Thoracic aorta (tissue), 2 donors: ENCODE data around the gene BMPR1A. TPM values are rescaled to one million over a fixed set of nuclear protein-coding genes. Genes with fewer than 3 reads are reported as not detected.
A peak's percentile ranks its signal among the peaks of the same experiment; 100 is the strongest.

Experiments used
- ATAC-seq: fragments of 150-250 bp; one replicate; pipeline ENCODE4 v1.8.0; 2017; ENCODE audit warnings: low read depth; ENCODE audit not compliant: insufficient number of reproducible peaks, low FRiP score
- DNase-seq: peaks from one replicate; pipeline ENCODE4 v3.0.0-alpha.2; 2020; ENCODE audit warnings: low spot score
- H3K27ac ChIP-seq, 2 donors: fragments of 200-600 bp; sonication (generic); 1 replicate in 1 of 2; 2 replicates in 1 of 2; pipeline ENCODE4 v1.5.1; 2016; ENCODE audit warnings: mild to moderate bottlenecking in 2 of 2, moderate library complexity in 2 of 2
- H3K27me3 ChIP-seq: fragments of 200-600 bp; sonication (generic); replicated peaks from 2 replicates; pipeline ENCODE4 v1.6.0; 2016; ENCODE audit warnings: mild to moderate bottlenecking; ENCODE audit not compliant: insufficient read depth
- H3K36me3 ChIP-seq: fragments of 200-600 bp; sonication (generic); one replicate; pipeline ENCODE4 v1.5.1; 2016
- H3K4me1 ChIP-seq, 2 donors: fragments of 200-600 bp; sonication (generic); 1 replicate in 1 of 2; 2 replicates in 1 of 2; pipeline versions ENCODE4 v1.5.1 to v1.6.0; 2016; ENCODE audit warnings: low read depth in 2 of 2, mild to moderate bottlenecking in 1 of 2; ENCODE audit not compliant: control insufficient read depth in 1 of 2
- H3K4me3 ChIP-seq: fragments of 200-600 bp; sonication (generic); 2 replicates; pipeline ENCODE4 v1.5.1; 2016; ENCODE audit warnings: mild to moderate bottlenecking
- H3K9me3 ChIP-seq: fragments of 200-600 bp; sonication (generic); 2 replicates; pipeline ENCODE4 v1.5.1; 2016
- CTCF ChIP-seq: fragments of 200-600 bp; sonication (generic); IDR thresholded peaks from one replicate; pipeline ENCODE4 v1.5.1; 2019; ENCODE audit warnings: antibody characterized with exemption
- total RNA-seq, 2 donors: library from RNA; depleted of rRNA; stranded (reverse); fragments of >200 nt; gene quantifications; one replicate each; pipeline versions ENCODE4 v1.1.0 to v1.2.3, GENCODE V29; 2016

BMPR1A gene
- total RNA-seq, 2 donors from 2014 or later, result 69.0 to 130 TPM

GRCh38 chr10:86770412-86770960 lies 14.1 kb downstream of the BMPR1A start:
- H3K9me3 ChIP-seq, result no peaks in the 10 kb centered on the region
- H3K4me3 ChIP-seq, result no peak overlapping the region
- ATAC-seq, result no peak
- no peaks in the 10 kb centered on the region for H3K36me3 ChIP-seq
- no peaks in the 10 kb centered on the region for H3K27me3 ChIP-seq
- peaks cover 21 to 90% of the 10 kb centered on the region in 2 donors for H3K4me1 ChIP-seq
- no peak for DNase-seq
- H3K27ac ChIP-seq, result no peak overlapping the region
- TF ChIP-seq CTCF, result no peak

GRCh38 chr10:86773498-86773897 lies 17.1 kb downstream of the BMPR1A start:
- ATAC-seq (no peak), DNase-seq (no peak)
- peaks cover 22 to 90% of the 10 kb centered on the region in 2 donors for H3K4me1 ChIP-seq
- no peak overlapping the region for H3K4me3 ChIP-seq
- H3K27me3 ChIP-seq, result no peaks in the 10 kb centered on the region
- no peak overlapping the region for H3K27ac ChIP-seq
- no peaks in the 10 kb centered on the region for H3K9me3 ChIP-seq
- no peaks in the 10 kb centered on the region for H3K36me3 ChIP-seq
- TF ChIP-seq CTCF, result no peak

GRCh38 chr10:86775056-86775869 lies 18.8 kb downstream of the BMPR1A start:
- no peaks in the 10 kb centered on the region for H3K36me3 ChIP-seq
- peaks cover 22 to 87% of the 10 kb centered on the region in 2 donors for H3K4me1 ChIP-seq
- H3K9me3 ChIP-seq, result no peaks in the 10 kb centered on the region
- no peak for TF ChIP-seq CTCF
- no peak overlapping the region for H3K27ac ChIP-seq
- no peaks in the 10 kb centered on the region for H3K27me3 ChIP-seq
- no peak for ATAC-seq
- no peak for DNase-seq
- H3K4me3 ChIP-seq, result no peak overlapping the region

GRCh38 chr10:86775870-86776180 lies 19.4 kb downstream of the BMPR1A start:
- no peak for DNase-seq
- Histone ChIP-seq H3K27ac (no peak overlapping the region), H3K9me3 (no peaks in the 10 kb centered on the region), H3K4me3 (no peak overlapping the region), H3K27me3 (no peaks in the 10 kb centered on the region), H3K36me3 (no peaks in the 10 kb centered on the region), H3K4me1 (peaks cover 22 to 82% of the 10 kb centered on the region in 2 donors)
- no peak for ATAC-seq
- no peak for TF ChIP-seq CTCF

GRCh38 chr10:86779220-86780017 lies 23.0 kb downstream of the BMPR1A start:
- H3K36me3 ChIP-seq, result no peaks in the 10 kb centered on the region
- TF ChIP-seq CTCF, result no peak
- H3K4me1 ChIP-seq, result peaks cover 26 to 77% of the 10 kb centered on the region in 2 donors
- no peak for DNase-seq
- no peaks in the 10 kb centered on the region for H3K9me3 ChIP-seq
- H3K27me3 ChIP-seq, result no peaks in the 10 kb centered on the region
- no peak for ATAC-seq
- no peak overlapping the region for H3K4me3 ChIP-seq
- H3K27ac ChIP-seq, result peak overlapping the region in 1 of 2 donors; percentile 17
